ENCODE results near the gene ATF4.

ATF4 gene

DNA sequence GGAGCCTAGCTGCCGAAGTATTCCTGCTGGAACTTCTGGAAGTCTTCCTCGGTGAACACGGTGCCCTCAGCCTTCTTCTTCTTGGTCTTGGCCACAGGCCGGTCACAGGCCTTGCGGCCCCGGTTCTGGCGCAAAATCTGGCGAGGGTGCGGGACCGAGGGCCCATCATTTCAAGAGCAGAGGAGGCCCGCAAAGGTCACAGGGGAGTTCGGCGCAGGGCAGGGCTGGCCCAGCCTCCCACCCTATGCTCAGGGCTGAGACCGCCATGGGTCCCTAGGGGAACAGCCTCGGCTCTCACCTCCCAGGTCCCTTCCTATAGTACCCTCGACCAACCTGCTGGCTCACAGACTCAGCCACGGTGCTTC, 9.1 kb downstream of the ATF4 start:
- DNase-seq, result no peak

DNA sequence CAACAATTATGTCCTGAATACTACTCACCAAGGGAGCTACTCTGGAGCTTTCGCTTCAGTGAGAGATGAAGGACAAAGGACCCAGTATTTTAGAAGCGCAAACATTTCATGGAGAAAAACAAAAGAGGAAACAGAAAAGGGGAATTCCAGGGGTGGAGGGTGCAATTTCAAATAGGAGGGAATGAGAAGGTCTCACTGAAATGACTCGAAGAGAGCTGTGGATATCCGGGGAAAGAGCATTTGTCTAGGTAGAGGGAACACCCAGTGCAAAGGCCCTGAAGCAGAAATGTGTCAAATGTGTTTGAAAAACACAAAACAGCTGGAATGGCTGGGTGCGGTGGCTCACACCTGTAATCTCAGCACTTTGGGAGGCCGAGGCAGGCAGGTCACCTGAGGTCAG, 9.8 kb downstream of the ATF4 start:
- no peak for DNase-seq

DNA sequence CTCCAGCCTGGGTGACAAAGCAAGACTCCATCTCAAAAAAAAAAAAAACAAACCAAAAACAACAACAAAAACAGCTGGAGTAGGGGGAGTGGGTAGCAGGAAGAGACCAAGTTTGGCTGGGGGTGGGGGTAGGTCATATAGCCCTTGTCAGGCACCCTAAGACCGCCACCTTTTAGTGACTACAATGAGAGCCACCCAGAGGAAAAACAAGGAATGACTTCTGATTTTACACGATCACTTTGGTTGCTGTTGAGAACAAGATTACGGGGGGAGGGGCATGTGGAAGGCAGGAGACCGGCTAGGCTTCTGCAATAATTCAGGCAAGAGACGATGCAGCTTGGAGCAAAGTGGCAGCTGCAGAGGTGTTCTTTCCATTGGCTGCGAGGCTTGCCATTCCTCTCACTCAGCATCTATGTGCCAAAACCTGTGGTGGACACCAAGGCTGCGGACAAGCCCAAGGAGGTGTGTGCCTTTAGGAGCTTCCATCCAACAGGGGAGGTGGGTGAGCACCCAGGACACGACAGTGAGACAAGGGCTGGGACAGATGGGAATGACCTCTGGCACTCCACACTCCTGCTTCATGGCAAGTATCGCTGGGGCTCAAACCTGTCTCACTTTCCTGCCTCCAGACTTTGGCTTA, 10.4 kb downstream of the ATF4 start:
- DNase-seq, result peak in 1 of 5 donors; percentile 57

DNA sequence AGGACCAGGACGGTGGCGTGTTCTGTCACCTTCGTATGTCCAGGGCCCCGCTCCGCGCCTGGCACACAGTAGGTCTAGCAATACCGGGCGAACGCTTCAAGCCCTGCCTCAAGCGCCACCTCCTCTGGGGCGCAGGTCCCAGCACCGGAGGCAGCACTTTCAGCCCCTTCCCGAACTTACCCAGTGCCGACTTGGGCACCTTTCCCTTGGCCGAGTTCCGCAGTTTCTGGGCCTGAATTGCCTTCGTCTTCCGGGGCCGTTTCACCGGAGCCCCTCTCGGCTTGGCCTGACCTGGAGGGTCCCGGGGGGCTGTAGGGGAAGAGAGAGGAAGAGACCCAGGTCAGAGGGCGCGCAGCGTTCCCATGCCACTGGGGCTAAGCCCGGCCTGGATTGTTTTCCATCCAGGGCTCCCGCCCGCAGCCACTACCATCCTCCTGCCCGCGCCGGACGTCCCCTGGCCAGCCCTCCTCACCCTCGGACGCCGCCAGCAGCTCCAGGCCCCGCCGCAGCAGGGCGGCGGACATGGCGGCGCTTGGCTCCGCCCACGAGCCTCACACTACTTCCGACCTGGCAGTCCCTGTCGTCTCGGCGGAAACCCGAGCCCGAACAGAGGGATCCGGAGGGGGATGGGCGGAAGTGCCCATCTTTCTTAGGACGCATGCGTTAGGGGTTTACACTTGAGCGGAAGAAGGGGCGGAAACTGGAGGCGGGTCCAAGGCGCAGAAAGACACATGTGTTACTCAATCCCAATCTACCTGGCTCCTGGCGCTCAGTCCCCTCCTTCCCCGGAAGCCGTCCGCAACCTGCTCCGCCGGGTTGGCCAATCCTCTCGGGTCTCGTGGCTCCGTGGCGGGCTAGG, 12.1 kb downstream of the ATF4 start, which contains the start of gene RPS19BP1:
Gene RPS19BP1, minus strand, starts transcription at position 534 of the 859 bp plus-strand sequence. Its CDS starts 10 bp downstream, at position 524.
- peak; percentile 98 to 100 (median 99) for DNase-seq

DNA sequence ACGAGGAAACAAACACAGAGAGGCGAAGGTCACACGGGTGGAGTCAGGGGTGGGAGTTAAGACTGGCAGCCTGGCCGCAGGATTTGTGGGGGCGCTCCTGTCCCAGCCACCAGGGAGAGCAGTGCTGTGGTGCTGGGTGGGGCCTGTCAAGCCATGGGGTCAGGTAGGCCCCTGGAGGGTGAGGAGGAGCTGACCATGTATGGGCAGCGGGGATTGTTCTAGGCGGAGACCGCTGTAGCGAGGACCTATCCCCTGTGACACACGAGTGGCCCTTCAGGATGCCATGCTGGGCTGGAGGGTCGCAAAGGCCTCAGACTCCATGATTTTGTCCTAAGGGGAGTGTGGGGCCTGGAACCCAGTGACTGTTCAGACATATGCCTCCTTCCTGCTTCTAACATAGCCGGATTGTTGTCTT, 13.7 kb downstream of the ATF4 start:
- DNase-seq, result no peak

DNA sequence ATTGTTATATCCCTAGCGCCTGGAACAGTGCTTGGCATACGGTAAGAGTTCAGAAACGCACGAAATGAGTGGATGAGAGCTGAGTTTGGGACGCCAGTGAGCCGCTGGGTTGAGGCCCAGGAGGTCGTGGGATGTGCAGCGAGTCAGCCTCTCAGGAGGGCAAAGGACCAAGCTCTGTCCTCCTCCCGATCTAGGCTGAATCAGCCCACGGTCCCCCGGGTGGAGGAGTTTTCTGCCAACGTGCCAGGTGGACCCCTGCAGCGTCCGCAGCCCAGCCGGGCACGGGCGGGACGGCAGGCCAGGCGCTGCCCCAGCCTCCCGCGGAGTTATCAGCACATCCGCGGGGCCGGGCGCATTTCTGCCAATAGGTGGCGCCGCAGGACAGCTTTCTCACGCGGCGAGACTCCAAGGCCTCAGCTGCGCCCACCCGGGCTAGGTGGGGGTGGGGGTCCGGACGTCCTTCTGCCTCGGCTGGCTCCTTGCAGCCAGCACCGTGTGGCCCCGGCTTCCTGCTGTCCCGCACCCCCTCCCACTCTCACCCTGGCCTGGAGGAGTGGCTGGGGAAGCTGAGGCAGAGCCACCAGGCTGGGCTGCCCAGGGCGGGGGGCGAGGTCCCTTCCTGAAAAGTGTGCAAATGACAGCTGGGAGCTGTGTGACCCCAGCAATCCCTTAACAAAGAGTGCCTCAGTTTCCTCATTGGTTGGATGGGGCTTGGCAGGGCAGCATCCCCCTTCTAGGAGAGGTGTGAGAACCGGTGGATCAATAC, 14.4 kb downstream of the ATF4 start:
- peak; percentile 55 to 78 (median 72) for DNase-seq

DNA sequence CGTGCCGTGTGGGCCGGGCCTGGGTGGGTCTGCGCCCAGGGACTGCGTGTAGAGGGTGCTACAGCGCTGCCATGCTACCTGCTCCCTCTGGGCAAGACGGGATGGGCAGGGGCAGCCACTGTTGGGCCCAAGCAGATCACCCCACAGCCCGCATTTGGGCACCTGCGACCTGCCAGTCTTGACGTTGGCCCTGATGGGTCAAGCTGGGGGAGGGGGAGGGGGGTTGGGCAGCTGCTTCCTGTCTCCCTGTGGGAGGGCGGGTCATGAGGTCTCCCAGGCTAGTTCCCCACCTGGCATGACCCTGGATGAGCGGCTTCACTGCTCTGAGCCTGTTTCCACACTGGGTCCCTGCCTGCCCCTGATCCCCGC, 15.0 kb downstream of the ATF4 start:
- DNase-seq, result no peak

DNA sequence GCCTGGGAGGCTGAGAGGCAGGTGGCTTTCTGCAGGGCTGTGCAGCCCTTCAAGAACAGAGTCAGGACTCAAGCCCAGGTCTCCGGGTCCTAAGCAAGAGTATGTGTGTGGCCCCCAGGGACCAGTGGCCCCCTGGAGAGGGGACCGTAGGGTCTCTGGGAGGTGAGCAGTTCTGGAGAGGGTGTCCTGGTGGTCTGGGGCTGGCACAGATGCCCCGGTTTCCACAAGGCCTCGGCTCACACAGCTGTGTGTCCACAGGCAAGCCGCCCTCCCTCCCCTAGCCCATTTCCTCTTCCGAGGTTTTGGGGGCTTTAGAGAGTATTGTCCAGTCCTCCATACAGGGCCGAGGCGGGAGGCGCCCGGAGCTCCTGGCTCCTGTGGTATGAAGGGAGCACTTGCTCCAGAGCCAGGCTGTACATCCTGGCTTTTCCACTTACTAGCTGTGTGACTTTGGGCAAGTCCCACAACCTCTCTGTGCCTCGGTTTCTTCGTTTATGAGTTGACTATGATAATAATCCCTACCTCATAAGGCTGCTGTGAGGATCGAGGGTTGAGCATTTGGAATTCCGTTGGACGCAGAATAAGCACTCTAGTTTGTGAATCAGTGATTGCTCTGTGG, 15.6 kb downstream of the ATF4 start:
- DNase-seq, result no peak

DNA sequence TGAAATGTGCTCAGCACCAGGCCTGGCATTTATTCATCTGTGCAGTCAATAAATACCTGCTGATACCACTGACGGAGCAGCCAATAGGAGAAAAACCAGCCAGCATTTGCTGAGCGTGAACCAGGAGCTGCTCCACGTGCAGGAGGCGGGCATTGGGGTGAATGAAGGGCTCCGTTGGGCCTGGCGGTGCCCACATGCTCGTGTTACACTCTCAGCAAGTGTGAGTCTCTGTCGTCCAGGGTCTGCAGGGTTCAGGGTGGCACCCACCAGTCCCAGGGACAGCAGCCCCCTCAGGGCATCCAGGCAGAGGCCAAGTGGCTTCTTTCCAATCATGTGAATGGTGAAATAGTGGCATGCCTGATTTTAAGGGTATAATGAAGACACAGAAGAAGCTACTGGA, 16.3 kb downstream of the ATF4 start:
- DNase-seq, result no peak

DNA sequence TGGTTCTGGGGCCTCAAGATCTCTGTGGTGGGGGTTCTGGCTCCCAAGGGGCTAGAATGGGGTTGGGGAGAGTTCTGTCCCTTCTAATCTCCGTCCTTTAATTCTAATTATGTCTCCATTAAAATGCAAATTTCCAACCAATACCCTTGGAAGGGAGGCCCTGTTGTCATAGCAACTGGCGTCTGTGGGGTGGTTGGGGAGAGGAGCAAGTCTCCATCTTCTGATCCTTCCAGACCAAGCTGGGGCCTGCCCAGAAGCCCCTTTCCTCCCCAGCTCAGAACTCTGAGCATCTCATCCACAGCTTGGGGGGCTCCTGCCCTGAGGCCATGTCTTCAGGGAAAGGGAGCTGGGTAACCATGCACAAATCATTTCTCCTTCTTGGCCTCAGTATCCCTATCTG, 17.6 kb downstream of the ATF4 start:
- DNase-seq, result no peak

DNA sequence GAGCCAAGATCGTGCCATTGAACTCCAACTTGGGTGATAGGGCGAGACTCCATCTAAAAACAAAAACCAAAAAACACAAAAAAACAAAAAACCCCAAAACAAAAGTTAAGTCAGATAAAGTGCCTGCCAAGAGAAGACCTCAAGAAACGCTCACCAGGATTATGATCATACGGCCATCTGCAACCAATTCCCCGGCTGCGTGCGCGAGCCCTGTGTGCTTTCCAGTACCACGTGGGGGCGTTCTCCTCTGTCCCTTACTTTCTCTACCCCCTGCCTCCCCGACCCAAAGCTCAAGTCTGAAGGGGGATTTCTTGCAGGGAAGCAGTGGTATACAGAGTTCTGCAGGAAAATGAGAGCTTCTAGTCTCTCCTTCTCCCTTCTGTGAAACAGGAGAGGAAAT, 22.7 kb downstream of the ATF4 start:
- DNase-seq, result no peak

DNA sequence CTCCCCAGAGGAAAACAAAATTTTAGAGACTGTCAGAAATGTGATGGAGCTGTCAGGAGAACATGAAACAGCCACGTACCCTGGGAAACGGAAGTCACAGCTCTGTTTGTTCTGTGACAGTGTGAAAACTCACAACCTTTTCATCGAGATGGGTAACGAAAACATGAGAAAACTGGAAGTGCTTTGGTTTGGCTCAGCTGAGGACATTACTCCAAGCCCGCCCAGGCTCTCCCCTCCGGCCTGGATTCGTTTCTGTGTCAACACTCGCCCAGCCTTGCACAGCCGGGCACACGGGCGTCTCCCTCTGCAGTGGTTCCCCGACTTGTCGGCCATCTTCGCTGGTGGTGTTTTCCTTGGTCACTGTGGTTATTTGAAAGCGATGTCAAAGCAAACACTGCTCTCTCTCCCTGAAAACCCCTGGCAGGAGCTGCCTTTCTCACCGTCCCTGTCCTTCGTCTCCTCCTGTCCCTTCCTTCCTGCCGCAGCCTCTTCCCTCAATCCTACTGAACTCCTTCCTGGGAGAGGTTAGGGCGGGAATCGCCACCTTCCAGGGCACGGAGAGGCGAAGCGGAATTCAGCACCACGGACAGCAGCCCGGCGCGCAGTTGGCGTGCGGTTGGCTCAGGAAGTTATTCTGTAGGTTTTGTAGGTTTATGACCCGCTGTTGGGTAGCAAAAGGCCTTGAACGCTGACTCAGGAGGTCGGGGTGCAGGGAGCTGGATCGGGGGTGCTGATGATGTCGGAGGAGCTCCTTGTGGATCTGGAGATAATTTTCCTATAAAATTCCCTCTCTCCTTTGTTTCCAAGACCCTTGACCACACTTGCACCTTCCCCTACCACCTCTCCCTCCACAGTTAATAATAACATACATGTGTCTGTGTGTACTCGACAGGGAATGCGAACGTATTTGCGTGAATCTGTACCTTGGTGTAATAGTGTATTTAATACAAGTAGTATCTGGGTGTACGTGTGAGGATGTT, 25.3 kb downstream of the ATF4 start:
- DNase-seq, result peak in 4 of 5 donors; percentile 49 to 70 (median 57)

DNA sequence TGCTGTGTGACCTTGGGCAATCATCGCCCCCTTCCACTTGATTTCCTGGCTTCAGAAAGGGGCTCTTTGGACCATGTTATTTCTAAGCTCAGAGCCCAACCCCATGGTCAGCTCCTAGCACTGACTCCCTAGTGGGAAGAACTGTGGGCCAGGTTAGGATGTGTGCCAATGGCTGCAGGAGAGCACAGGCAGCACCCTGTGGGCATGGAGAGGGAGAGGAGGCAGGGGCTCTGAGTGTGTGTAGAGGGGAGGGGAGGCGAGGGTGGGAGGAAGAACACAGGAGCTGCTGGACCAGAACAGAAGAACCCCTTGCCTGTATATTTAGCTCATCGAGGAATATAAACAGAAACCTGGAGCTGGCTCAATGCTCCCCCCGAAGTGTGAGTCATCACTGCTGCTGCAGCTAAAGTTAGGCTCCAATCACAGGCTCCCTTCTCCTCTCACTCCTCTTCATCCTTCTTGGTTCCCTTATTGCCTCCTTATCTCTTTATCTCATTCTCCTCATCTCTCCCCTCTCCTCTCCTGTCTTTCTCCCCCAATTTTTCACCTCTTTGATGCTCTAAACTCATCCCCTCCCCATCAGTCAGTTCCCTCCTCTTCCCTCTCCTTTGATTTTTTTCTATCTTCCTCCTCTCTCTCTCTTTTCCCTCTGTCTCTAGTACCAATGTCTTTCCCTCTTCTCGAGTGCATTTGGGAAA, 26.7 kb downstream of the ATF4 start:
- DNase-seq, result no peak

DNA sequence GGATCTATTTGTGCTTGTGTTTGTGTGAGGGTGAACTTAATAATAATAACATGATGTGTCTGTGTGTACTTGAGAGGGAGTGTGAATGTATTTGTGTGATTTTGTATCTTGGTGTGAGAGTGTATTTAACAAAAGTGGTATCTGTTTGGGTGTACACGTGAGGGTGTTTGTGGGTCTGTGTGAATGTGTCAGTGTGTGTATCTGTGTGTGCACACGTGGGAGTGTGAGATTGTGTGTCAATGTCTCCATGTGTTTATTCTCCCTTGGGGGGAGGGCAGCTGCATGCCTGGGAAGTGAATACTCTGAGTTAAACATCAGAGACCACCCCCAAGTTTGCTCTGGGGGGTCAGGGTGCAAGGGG, 27.2 kb downstream of the ATF4 start:
- no peak for DNase-seq

DNA sequence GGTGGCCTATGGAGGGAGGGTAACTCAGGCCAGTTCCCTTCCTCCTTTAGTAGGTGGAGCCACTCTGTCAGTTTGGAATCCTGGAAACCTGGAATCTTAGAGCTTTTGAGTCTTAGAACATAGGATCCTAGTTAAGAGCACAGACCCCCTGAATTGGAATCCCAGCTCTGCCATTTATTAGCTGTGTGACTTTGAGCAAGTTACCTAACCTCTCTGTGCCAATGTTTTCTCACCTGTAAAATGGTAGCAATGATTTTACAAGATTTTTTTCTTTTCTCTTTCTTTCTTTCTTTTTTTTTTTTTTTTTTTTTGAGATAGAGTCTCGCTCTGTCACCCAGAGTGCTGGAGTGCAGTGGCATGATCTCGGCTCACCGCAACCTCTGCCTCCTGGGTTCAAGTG, 33.1 kb downstream of the ATF4 start:
- no peak for DNase-seq

DNA sequence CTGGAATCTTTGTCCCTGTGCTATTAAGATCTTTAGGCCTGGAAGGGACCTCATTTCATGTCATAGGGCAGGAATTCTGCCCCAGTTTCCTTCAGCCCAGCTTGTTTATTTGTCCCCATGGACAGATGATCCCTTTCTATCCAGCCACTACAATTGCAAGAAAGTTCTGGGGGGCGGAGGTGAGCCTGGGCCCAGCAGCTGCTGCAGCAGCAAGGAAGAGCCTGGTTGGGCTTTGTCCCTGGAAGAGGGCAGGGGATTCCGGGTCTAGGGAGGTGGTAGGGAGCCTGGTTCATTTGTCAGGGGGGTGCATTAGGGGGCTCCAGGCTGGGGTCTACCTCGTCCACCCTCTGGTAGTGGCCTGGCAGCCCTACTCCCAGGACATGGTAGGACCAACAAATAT, 33.8 kb downstream of the ATF4 start:
- DNase-seq, result no peak

DNA sequence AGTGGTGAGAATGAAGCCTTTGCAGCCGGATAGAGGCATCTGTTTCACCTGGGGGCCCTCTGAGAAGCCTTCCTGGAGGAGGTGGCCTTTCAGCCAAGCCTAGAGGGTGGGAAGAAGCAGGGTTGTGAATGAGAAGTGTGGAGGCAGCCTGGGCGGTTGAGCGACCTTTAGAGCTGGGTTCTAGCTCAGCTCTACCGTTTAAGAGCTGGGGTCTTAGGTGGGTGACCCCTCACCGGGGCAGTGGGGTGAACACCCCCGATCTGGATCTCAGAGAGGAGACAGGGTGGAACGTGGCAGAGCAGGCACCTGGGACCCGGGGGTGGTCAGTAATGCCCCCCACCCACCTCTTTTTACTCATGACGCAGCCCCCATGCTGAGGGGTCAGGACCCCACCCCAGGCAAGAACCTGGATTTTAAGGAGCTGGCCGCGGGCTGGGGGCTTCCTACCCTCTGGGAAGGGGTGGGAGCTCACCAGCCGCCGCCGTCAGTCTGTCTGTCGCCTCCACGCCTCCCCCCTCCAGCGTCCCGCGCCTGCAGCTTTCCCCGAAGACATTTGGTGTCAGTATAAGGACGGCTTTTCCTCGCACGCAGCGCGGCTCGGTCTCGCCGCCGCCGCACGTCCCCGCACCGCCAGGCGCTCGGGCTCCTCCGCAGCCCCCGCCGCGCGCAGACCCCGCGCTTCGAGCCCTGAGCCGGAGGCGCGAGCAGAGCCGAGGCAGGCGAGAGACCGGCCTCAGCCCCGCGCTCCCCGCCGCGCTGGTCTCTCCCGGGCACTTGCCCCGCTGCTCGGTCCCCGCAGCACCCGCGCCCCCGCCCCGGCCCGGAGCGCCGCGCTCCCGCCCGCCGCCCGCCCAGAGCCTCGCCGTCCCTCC, 36.8 kb downstream of the ATF4 start:
- DNase-seq, result peak in 4 of 5 donors; percentile 31 to 41 (median 37)

DNA sequence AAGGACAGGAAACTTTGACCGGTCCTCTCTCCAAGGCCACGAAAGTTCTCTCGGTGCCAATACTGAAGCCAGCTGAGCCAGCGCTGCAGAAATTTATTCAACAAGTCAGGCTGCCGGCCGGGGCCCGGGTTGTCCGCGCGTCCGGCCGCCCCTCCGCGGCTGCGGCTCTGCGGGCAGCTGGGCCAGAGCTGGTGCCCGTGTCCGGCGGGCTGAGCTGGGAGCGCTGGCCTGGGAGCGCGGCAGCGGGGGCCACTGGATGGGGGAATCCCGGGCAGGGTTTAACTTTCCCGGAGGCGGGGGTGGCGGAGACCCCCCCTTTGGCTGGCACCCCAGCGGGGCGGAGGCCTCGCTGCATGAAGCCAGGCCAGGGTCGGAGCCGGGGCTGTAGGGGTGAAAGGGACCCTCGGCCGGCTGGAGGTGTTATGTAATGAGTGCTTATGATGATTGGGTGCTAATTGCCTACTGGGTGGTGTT, 37.9 kb downstream of the ATF4 start:
- no peak for DNase-seq

DNA sequence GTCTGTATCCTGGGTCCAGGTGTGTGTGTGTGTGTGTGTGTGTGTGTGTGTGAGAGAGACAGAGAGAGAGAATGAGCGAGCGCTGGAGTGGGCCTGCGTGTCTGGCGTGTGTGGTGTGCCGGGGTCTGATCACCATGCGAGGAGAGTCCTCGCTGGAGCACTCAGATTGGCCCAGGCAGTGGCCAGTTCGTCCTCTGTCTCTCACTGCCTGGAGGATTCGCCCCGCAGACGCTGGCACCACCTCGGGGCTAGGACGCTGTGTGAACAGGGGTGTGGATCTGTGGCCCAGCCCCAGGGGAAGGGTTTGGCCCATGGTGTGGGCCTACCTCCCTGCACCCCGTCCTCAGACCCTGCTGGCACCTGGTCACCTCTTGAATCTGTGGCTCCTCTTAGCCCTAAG, 38.6 kb downstream of the ATF4 start:
- no peak for DNase-seq

DNA sequence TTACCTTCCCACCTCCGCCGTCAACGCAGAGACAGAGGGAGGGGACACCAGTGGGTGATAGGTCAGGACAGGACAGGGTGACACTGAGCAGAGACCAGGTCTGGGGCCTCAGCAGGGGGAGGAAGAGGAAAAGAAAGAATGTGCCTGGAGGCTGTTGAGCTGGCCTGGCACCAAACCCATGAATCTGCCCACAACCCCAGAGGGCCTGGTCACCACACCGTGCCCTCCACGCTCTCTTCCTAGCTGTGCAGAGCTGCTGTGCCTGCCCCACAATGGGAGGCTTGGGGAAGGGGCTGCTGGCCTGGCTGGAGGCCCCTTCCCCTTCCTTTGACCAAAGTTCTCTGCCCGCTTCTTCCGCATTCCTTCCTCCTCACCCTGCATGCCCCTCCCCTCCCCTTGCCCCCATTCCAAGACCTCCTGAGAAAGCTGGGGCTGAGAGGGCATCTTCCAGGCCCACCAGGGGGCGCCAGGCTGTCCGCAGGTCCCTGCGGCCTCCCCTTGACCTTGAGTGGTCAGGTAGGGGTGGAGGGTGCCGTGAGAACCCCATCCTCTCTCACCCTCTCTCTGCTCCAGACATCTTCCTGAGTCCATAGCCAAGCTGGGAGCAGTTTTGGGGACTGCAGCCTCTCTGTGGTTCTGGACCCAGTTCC, 39.2 kb downstream of the ATF4 start:
- DNase-seq, result no peak

Data from T-helper 1 cell (primary cell).